ENCODE data around the gene SPTB. TPM values are rescaled to one million over a fixed set of nuclear protein-coding genes. Genes with fewer than 3 reads are reported as not detected.
A peak's percentile ranks its signal among the peaks of the same experiment; 100 is the strongest.

Gene SPTB
- total RNA-seq, 1 experiment from 2014 or later, result 1.4 TPM

GRCh38 chr14:64746298-64747250 lies 133.1 kb downstream of the SPTB start:
- Histone ChIP-seq H3K4me3 (no peak overlapping the region), H3K4me1 (no peaks in the 10 kb centered on the region), H3K27me3 (no peaks in the 10 kb centered on the region), H3K9me3 (replicated peaks) (no peaks in the 10 kb centered on the region), H3K36me3 (peaks cover 22% of the 10 kb centered on the region), H3K27ac (no peak overlapping the region)
- DNase-seq, result no peak

DNA sequence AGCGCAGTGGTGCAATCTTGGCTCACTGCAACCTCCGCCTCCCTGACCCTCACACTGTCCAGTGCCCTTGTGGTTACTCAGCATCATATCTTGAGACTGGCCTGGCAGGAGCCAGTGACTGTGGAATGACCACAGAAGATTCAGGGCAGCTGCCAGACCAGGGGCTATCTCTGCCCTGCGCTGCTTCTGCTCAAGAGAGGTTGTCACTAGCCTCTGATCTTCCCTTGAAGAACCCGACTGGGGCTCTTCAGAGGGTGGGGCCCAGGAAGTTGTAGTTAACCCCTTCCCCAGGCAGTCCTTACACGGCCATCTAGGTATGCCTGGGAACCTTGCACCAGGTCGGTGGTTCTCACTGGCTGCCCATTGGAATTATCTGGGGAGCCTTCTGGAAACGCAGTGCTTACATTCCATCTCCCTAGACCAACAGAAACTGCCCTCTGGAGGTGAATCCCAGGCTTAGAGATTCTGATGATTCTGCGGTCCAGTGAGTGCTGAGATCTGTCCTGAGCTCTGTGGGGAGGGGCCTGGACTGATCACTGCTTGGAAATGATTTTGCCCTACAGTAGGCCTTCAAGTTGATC lies 134.1 kb downstream of the SPTB start:
- DNase-seq, result no peak
- no peak overlapping the region for H3K27ac ChIP-seq
- H3K36me3 ChIP-seq, result peaks cover 27% of the 10 kb centered on the region
- H3K4me1 ChIP-seq, result no peaks in the 10 kb centered on the region
- H3K27me3 ChIP-seq, result no peaks in the 10 kb centered on the region
- H3K9me3 ChIP-seq (replicated peaks), result no peaks in the 10 kb centered on the region
- no peak overlapping the region for H3K4me3 ChIP-seq

DNA sequence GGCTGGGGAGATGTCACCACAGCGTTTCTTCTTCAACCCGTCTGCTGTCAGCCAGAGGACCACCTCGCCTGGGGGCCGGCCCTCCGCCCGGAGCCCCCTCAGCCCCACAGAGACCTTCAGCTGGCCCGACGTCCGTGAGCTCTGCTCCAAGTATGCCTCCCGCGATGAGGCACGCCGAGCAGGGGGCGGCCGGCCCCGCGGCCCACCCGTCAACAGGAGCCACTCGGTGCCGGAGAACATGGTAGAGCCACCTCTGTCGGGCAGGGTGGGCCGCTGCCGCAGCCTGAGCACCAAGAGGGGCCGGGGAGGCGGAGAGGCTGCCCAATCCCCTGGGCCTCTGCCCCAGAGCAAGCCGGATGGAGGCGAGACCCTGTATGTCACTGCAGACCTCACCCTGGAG lies 136.6 kb downstream of the SPTB start:
- no peak overlapping the region for H3K4me3 ChIP-seq
- DNase-seq, result no peak

DNA sequence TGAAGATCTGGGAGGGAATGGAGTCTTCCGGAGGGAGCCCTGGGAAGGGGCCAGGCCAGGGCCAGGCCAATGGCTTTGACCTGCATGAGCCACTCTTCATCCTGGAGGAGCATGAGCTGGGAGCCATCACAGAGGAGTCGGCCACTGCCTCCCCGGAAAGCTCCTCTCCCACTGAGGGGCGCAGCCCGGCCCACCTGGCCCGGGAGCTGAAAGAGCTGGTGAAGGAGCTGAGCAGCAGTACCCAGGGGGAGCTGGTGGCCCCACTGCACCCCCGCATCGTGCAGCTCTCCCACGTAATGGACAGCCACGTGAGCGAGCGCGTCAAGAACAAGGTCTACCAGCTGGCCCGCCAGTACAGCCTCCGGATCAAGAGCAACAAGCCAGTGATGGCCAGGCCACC lies 137.7 kb downstream of the SPTB start:
- H3K4me3 ChIP-seq, result no peak overlapping the region
- no peaks in the 10 kb centered on the region for H3K9me3 ChIP-seq (replicated peaks)
- peaks cover 27% of the 10 kb centered on the region for H3K36me3 ChIP-seq
- DNase-seq, result no peak
- H3K27me3 ChIP-seq, result no peaks in the 10 kb centered on the region
- no peaks in the 10 kb centered on the region for H3K4me1 ChIP-seq
- no peak overlapping the region for H3K27ac ChIP-seq

More for the DNA sequence above, 136.6 kb downstream of the SPTB start:
- H3K27ac ChIP-seq, result no peak overlapping the region
- H3K4me1 ChIP-seq, result no peaks in the 10 kb centered on the region
- no peaks in the 10 kb centered on the region for H3K9me3 ChIP-seq (replicated peaks)
- H3K27me3 ChIP-seq, result no peaks in the 10 kb centered on the region
- peaks cover 27% of the 10 kb centered on the region for H3K36me3 ChIP-seq

- peaks cover 27% of the 10 kb centered on the region for H3K36me3 ChIP-seq
- DNase-seq, result no peak
These were observed 138.5 kb downstream of the SPTB start for GRCh38 chr14:64741200-64741599.

DNA sequence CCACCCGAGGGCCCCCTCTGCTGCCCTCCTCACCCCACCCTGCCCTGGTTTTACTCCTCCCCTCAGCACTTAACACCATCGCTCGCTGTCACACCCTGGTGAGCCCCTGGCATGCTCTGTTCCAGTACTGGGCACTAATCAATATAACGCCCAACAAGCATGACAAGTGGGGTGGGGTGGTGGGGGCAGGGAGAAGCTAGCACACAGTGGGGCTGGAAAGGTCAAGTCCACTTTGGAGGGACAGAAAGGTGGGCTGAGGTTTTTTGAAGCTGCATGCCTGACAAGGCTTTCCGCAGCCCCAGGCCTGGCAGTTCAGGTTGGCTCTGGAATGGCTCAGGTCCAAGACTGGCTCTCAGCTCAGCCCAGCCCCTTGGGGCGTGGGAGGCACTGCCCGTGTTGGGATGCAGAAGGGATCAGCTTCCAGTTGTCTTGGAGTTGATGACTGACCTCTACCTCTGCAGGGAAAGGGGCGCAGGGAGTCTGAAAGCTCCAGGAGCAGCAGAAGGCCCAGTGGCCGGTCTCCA lies 141.4 kb downstream of the SPTB start:
- no peaks in the 10 kb centered on the region for H3K27me3 ChIP-seq
- no peaks in the 10 kb centered on the region for H3K9me3 ChIP-seq (replicated peaks)
- no peak overlapping the region for H3K4me3 ChIP-seq
- peaks cover 14% of the 10 kb centered on the region for H3K36me3 ChIP-seq
- no peaks in the 10 kb centered on the region for H3K4me1 ChIP-seq
- DNase-seq, result no peak
- no peak overlapping the region for H3K27ac ChIP-seq

More at GRCh38 chr14:64741200-64741599, 138.5 kb downstream of the SPTB start:
- Histone ChIP-seq H3K9me3 (replicated peaks) (no peaks in the 10 kb centered on the region), H3K4me1 (no peaks in the 10 kb centered on the region), H3K27ac (no peak overlapping the region), H3K27me3 (no peaks in the 10 kb centered on the region), H3K4me3 (no peak overlapping the region)

GRCh38 chr14:64737391-64738280 lies 142.1 kb downstream of the SPTB start:
- peaks cover 15% of the 10 kb centered on the region for H3K36me3 ChIP-seq
- no peak for DNase-seq
- H3K27ac ChIP-seq, result no peak overlapping the region
- H3K4me1 ChIP-seq, result no peaks in the 10 kb centered on the region
- no peak overlapping the region for H3K4me3 ChIP-seq
- H3K27me3 ChIP-seq, result no peaks in the 10 kb centered on the region
- H3K9me3 ChIP-seq (replicated peaks), result no peaks in the 10 kb centered on the region

DNA sequence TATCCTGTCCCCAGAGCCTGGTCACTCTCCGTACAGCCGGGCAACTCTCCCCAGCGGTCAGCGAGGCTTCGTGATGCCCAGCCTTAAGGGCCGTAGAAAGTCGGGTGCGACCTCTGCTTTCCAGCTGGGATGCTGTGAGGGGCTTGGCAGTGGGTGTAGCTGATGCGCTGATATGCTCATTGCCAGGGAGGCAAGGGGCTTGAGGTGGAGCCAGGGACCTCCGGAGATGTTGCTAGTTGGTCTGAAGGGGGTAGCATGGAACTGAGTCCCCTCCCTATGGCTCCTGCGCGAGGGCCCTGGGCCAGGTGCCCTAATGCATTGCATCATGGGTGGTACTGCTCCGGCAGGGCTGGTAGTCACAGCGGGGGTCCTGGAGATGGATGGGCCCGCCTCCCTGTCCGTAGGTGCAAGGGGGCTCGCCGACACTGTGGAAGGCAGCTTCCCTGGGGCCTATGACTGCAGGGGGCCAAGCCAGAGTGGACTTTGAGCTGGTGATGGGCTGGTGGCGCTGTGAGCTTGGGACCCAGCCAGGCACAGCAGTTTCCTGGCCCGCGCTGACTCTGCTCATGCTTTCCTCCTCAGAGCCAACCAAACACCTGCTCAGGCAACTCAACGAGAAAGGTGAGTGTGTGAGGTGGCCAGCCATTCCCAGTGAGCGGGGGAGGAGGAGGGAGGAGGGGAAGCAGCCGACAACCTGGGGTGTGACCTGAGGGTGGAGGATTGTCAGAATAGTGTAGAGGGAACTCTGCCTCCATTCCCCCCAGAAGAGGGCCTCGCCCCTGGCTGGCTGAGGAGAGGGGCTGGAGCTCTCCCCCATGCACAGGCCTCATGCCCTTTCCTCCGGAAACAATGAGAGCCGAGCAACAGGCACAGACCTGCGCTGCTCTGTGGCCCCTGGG lies 143.2 kb downstream of the SPTB start:
- H3K4me3 ChIP-seq, result no peak overlapping the region
- DNase-seq, result no peak
- H3K4me1 ChIP-seq, result no peaks in the 10 kb centered on the region
- no peaks in the 10 kb centered on the region for H3K9me3 ChIP-seq (replicated peaks)
- H3K27me3 ChIP-seq, result no peaks in the 10 kb centered on the region
- H3K36me3 ChIP-seq, result peaks cover 13% of the 10 kb centered on the region
- no peak overlapping the region for H3K27ac ChIP-seq

DNA sequence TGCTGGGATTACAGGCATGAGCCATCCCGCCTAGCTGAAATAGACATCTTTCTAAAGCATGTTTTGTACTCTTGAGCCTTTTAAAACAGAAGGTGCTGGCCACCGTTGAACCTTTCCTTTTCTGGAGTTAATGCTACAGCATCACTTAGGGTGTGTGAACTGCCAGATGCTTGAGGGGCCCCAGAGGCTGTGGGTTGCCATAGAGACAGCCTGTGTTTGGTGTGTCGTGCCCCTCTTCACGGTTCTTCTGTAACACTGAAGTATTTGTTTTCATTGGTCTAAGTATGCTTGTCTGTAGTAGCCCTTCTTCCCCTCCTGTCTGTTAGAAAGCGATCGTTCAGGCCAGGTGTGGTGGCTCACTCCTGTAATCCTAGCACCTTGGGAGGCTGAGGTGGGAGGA lies 144.7 kb downstream of the SPTB start:
- Histone ChIP-seq H3K4me3 (no peak overlapping the region), H3K27ac (no peak overlapping the region), H3K9me3 (replicated peaks) (no peaks in the 10 kb centered on the region), H3K4me1 (no peaks in the 10 kb centered on the region), H3K27me3 (no peaks in the 10 kb centered on the region), H3K36me3 (peaks cover 9% of the 10 kb centered on the region)
- DNase-seq, result peak; percentile 29 to 56

GRCh38 chr14:64733899-64734298 lies 145.8 kb downstream of the SPTB start:
- H3K4me3 ChIP-seq, result no peak overlapping the region
- no peak for DNase-seq
- H3K27me3 ChIP-seq, result no peaks in the 10 kb centered on the region
- H3K9me3 ChIP-seq (replicated peaks), result no peaks in the 10 kb centered on the region
- H3K27ac ChIP-seq, result no peak overlapping the region
- H3K4me1 ChIP-seq, result no peaks in the 10 kb centered on the region
- H3K36me3 ChIP-seq, result peaks cover 9% of the 10 kb centered on the region

DNA sequence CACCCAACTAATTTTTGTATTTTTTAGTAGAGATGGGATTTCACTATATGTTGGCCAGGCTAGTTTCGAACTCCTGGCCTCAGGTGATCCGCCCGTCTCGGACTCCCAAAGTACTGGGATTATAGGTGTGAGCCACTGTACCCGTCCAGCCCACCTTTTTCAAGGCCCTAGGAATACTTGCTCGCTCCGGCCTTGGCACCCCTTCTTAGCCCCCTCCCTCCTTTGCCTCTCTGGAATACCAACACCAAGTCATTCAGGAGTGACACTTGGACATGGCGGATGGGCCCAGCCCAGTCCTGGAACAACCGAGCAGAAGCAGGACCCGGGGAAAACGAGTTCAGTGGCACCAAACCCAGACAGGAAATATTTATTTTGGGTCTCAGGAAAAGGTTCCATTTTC lies 146.4 kb downstream of the SPTB start:
- no peak overlapping the region for H3K27ac ChIP-seq
- no peaks in the 10 kb centered on the region for H3K9me3 ChIP-seq (replicated peaks)
- DNase-seq, result no peak
- H3K36me3 ChIP-seq, result peaks cover 9% of the 10 kb centered on the region
- H3K4me3 ChIP-seq, result no peak overlapping the region
- no peaks in the 10 kb centered on the region for H3K27me3 ChIP-seq
- no peaks in the 10 kb centered on the region for H3K4me1 ChIP-seq

- Histone ChIP-seq H3K27me3 (no peaks in the 10 kb centered on the region), H3K36me3 (peaks cover 9% of the 10 kb centered on the region), H3K4me1 (no peaks in the 10 kb centered on the region), H3K4me3 (no peak overlapping the region), H3K9me3 (replicated peaks) (no peaks in the 10 kb centered on the region), H3K27ac (no peak overlapping the region)
- no peak for DNase-seq
These were observed 147.1 kb downstream of the SPTB start for GRCh38 chr14:64732536-64733120.

- Histone ChIP-seq H3K4me1 (peaks cover under 1% of the 10 kb centered on the region), H3K36me3 (peaks cover 9% of the 10 kb centered on the region), H3K9me3 (replicated peaks) (no peaks in the 10 kb centered on the region), H3K27ac (no peak overlapping the region), H3K27me3 (no peaks in the 10 kb centered on the region), H3K4me3 (no peak overlapping the region)
- DNase-seq, result no peak
These were observed 147.6 kb downstream of the SPTB start for GRCh38 chr14:64732066-64732465.
